GM21576 (cell line): ENCODE results near the gene ZDHHC16.

Experiments used
- ATAC-seq: cut with Tn5 transposase; IDR thresholded peaks from one replicate; pipeline ENCODE4 v1.9.1; 2021; ENCODE audit warnings: mild to moderate bottlenecking, moderate library complexity; ENCODE audit not compliant: unreplicated experiment

Gene ZDHHC16

DNA sequence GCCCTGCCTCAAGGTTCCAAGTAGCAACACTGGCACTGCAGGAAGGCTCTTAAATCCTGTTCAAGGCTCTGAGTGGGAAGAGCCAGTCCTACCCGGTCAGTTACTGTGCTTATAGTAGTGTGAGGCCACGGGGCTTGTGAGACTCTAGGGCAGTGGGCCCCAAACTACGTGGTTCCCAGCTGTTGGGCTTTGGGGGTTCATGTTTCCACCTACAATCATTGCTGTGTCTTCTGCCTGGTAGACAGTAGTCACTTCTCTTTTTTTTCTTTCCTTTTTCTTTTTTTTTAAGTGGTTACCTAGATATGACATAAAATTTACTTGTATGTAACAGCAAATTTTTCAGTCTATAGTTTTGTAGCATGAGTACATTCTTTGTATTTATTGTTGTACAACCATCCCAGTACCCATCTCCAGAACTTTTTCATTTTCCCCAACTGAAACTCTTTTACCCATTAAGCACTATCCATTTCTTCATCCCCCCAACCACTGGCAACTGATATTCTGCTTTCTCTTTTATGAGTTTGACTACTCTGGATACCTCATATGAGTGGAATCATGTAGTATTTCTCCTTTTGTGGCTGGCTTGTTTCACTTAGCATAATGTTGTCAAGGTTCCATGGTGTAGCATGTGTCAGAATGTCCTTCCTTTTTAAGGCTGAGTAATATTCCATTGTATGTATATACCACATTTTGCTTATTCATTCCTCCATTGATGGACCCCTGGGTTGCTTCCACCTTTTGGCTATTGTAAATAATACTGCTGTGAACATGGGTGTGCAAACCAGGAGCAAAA lies 60.4 kb downstream of the ZDHHC16 start:
- ATAC-seq, result no peak
